ENCODE data around the gene BAZ1A. TPM values are rescaled to one million over a fixed set of nuclear protein-coding genes. Genes with fewer than 3 reads are reported as not detected.

Gene BAZ1A
- total RNA-seq, 1 donor from 2014 or later = 25.0 TPM

DNA sequence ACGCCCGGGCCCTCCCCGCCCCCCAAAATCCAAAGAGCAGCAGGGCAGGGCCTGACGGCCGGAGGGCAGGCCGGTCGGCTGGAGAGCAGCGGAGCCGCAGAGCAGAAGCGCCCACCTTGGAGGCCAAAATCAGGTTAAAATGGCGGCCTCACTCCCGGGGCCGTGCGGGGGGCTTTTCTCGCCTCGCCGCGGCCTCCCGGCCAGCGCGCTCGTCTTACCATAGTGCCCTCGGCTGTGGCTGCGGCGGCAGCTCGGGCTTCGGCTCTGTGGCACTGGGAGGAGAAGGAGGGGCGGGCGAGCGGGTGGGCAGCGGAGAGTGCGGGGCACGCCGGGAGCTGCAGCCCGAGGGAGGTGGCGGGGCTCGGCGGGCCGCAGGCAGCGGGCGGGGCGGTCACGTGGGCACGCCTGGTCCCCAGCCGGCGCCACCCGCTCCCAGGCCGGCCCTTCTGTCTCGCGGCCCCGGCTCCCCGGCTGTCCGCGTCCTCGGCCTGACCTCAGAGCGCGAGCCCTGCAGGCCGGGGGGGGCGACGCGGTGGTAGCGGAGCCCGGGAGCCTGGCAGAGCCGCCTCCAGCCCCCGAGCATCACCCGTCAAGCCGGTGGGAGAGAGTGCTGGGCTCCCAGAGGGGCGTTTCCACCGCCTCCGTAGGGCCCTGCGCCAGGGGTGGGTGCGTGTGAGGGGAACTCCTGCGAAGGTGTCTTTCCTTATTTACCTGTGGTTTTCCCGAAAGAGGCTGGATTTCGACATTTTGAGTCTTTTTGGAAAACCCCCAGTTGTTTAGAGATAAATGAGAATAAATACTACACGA is 160.6 kb downstream of the BAZ1A start, which contains the start of gene CFL2:
Gene CFL2 (minus strand): TSS at position 274 of the 807 bp plus-strand sequence. CDS start 53 bp downstream, at position 221.
- no peak for DNase-seq (ENCODE audit: low spot score)
- Mint-ChIP-seq H3K4me1 (ENCODE audit: low read depth) (peaks cover 55% of the 10 kb centered on the region), H3K36me3 (ENCODE audit: low read depth) (peaks cover 3% of the 10 kb centered on the region), H3K9me3 (ENCODE audit: low read depth) (no peaks in the 10 kb centered on the region), H3K4me3 (ENCODE audit: unreplicated experiment) (peak within 1 kb of the TSS; percentile 92), H3K27me3 (ENCODE audit: low read depth) (no peaks in the 10 kb centered on the region), H3K27ac (ENCODE audit: unreplicated experiment) (peak within 1 kb of the TSS; percentile 94)
- TF ChIP-seq, protein P1, sequence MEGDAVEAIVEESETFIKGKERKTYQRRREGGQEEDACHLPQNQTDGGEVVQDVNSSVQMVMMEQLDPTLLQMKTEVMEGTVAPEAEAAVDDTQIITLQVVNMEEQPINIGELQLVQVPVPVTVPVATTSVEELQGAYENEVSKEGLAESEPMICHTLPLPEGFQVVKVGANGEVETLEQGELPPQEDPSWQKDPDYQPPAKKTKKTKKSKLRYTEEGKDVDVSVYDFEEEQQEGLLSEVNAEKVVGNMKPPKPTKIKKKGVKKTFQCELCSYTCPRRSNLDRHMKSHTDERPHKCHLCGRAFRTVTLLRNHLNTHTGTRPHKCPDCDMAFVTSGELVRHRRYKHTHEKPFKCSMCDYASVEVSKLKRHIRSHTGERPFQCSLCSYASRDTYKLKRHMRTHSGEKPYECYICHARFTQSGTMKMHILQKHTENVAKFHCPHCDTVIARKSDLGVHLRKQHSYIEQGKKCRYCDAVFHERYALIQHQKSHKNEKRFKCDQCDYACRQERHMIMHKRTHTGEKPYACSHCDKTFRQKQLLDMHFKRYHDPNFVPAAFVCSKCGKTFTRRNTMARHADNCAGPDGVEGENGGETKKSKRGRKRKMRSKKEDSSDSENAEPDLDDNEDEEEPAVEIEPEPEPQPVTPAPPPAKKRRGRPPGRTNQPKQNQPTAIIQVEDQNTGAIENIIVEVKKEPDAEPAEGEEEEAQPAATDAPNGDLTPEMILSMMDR (IDR thresholded peaks at IDR 0.05) = no peak

DNA sequence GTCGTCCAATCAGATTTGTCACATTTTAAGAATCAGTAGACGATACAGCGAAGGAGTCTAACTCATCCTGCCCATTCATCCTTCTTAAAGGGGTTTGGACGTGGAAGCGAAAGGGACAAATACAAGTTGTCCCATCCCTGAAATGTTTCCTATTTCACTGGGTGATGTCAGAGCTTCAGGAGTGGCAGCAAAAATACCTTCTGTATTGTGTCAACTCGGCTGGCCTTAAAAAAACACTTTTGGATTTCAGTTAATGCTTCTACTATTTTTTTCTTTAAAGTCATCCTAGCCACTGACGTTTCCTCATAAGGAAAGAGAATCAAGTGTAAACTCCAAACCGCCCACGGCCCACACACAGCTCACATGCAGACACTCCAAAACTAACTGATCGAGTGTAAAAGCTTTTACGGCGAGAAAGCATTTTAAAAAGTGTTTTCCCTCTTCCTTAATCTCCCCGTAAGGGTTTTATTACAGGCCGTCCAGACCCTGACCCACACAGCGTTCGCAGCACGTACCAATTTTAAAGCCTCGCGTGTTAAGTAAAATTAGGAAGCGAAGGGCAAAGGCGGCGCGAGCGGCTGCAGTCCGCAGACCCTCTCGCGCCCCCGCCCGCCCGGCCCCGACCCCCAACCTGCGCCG is 161.4 kb downstream of the BAZ1A start:
- Mint-ChIP-seq H3K27me3 (ENCODE audit: low read depth) (no peaks in the 10 kb centered on the region), H3K9me3 (ENCODE audit: low read depth) (no peaks in the 10 kb centered on the region), H3K36me3 (ENCODE audit: low read depth) (peaks cover 3% of the 10 kb centered on the region), H3K27ac (ENCODE audit: unreplicated experiment) (peak overlapping the region; percentile 94), H3K4me1 (ENCODE audit: low read depth) (peaks cover 51% of the 10 kb centered on the region), H3K4me3 (ENCODE audit: unreplicated experiment) (peak overlapping the region; percentile 92)
- DNase-seq (ENCODE audit: low spot score) = no peak
- TF ChIP-seq, protein P1 (IDR thresholded peaks at IDR 0.05) = no peak

DNA sequence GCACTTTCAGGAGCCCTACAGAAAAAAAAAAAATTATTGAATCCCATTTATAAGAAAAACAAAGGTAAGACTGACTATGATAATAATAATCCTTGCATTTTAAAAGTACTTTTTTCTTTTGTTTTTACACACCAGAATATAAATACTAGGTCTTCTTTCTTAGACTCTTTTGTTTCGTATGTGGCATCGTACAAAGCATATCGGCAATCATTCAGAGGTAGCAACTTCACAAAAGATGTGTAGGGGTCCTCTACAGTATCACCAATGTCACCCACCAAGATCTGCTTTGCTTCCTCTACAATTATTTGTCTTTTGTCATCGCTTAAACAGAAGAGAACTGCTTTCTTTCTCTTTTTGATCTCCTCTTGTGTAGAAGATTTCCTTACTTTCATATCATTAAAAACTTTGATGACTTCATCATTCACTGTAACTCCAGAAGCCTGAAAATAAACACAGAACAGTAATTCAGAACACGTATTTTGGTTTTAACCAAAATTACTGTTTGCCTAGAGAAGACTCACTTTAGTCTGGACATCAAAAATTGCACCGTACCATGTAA is 162.0 kb downstream of the BAZ1A start:
- Mint-ChIP-seq H3K4me3 (ENCODE audit: unreplicated experiment) (peak overlapping the region; percentile 92), H3K27ac (ENCODE audit: unreplicated experiment) (peak overlapping the region; percentile 94), H3K27me3 (ENCODE audit: low read depth) (no peaks in the 10 kb centered on the region), H3K4me1 (ENCODE audit: low read depth) (peaks cover 45% of the 10 kb centered on the region), H3K36me3 (ENCODE audit: low read depth) (peaks cover 3% of the 10 kb centered on the region), H3K9me3 (ENCODE audit: low read depth) (no peaks in the 10 kb centered on the region)
- no peak for DNase-seq (ENCODE audit: low spot score)
- TF ChIP-seq, protein P1 (IDR thresholded peaks at IDR 0.05) = no peak

DNA sequence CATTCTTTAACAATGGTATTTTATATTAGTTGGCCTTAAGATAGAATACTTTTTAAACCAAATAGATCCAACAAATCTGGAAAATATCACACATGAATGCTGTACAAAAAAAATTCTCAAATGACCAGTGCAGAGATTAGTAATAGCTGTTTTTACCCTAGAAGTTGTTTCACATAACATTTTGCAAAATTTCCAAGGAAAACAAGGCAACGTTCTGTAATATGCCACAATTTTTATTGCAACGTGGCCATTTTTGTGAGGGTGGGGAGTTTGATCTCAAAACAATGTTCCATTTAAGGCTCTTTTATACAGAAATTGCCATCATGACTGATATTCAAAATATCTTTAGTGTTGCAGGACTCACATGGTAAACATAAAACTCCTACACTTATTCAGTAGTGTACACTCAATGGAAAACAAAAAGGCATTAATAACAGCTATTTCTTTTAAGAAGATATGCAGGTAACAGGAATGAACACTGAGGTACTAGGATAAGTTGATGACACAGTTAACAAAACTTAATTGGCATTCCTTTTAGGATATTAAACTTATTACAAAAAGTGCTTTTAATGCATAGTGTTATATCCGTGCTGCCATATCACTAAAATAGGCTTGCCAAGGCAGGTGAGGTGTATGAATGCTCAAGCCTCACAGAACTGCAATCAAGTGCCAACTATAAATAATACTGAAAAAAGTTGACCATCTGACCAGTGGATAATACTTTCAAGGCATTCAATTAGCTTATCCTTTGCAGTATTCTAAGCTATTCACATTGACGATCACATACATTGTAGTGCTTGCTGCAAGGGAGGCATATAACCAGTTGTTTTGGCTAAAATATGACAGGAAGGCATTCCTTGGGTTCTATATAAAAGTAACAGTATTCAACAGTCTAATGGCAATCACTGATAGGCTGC is 163.1 kb downstream of the BAZ1A start:
- no peak for DNase-seq (ENCODE audit: low spot score)
- peak overlapping the region; percentile 81 for H3K27ac Mint-ChIP-seq (ENCODE audit: unreplicated experiment)

More for the DNA sequence above, 163.1 kb downstream of the BAZ1A start:
- TF ChIP-seq, protein P1 (IDR thresholded peaks at IDR 0.05) = no peak
- peak overlapping the region; percentile 1 for H3K4me3 Mint-ChIP-seq (ENCODE audit: unreplicated experiment)
- H3K27me3 Mint-ChIP-seq (ENCODE audit: low read depth) = no peaks in the 10 kb centered on the region
- H3K36me3 Mint-ChIP-seq (ENCODE audit: low read depth) = peaks cover 3% of the 10 kb centered on the region
- peaks cover 39% of the 10 kb centered on the region for H3K4me1 Mint-ChIP-seq (ENCODE audit: low read depth)
- H3K9me3 Mint-ChIP-seq (ENCODE audit: low read depth) = no peaks in the 10 kb centered on the region
